ENCODE data around the gene GMPPA. TPM values are rescaled to one million over a fixed set of nuclear protein-coding genes. Genes with fewer than 3 reads are reported as not detected.

The GMPPA gene
- polyA plus RNA-seq (2011; rRNA removed) (46.2 and 55.3 TPM in 2 replicates), polyA plus RNA-seq (2017; fragmentation: RNase III; extraction: RNeasy Plus Mini Kit Qiagen cat#74134 plus additional on column Dnase treatment) (31.3 to 38.4 TPM (median 36.2 TPM) in 3 replicates), polyA minus RNA-seq (2011; rRNA and poly(A)+ RNA removed) (63.6 and 92.8 TPM in 2 replicates)
- polyA plus RNA-seq (2012; cell fraction: cytosol; rRNA removed) = 55.6 and 70.3 TPM in 2 replicates
- 113 and 115 TPM in 2 replicates for polyA plus RNA-seq (2012; cell fraction: nucleus; rRNA removed)

GRCh38 chr2:219498280-219499057 lies at the start of gene GMPPA:
GMPPA (plus strand) TSS chr2:219498891; CDS start chr2:219499976, 1,085 bp downstream.
- Histone ChIP-seq H3K27ac (peak within 1 kb of the TSS; percentile 84 to 91), H3K4me1 (peaks cover 22% of the 10 kb centered on the region; the same call in 2 of the 3 replicates), H3K4me3 (peak within 1 kb of the TSS; percentile 75), H3K9me3 (no peaks in the 10 kb centered on the region), H3K4me2 (peak within 1 kb of the TSS; percentile 83)
- CTCF ChIA-PET = interaction anchor here (3.2 to 89.4 kb wide), 3 partner anchors 8 to 96 kb away, joined by 8 to 3291 read pairs (median 3291); partner anchors contain the start of genes ASIC4, CHPF, GMPPA and SPEG
- FAIRE-seq (no peak), ATAC-seq (peak; percentile 81 to 90), DNase-seq (ENCODE audit: low read depth in 1 of 2, low spot score in 1 of 2) (peak; percentile 98 to 99)
- POLR2A ChIA-PET = interaction anchor here (0.6 to 2.0 kb wide), 14 partner anchors 9 to 111 kb away, joined by 3 to 24 read pairs (median 6); partner anchors contain the start of genes DNPEP, OBSL1 and STK11IP
- peak; percentile 61; the same call in 1 of the 2 replicates for TF ChIP-seq MAX (IDR thresholded peaks at IDR 0.05)
- peak; percentile 48 to 62; a peak in 3 of 5 replicates for TF ChIP-seq JUN (IDR thresholded peaks at IDR 0.05)
- peak; percentile 97 for TF ChIP-seq CHD2 (IDR thresholded peaks at IDR 0.05; ENCODE audit: low read length, partially characterized antibody)
- peak; percentile 61; the same call in 1 of the 3 replicates for TF ChIP-seq BCL3 (IDR thresholded peaks at IDR 0.05)
- no peak for TF ChIP-seq ELK1 (IDR thresholded peaks at IDR 0.05; ENCODE audit: low read depth, low read length)
- no peak for TF ChIP-seq HOXB5 (CRISPR knock-in tag; IDR thresholded peaks at IDR 0.05)
- TF ChIP-seq MAZ (IDR thresholded peaks at IDR 0.05; ENCODE audit: borderline replicate concordance, low read depth, low read length) = 0 out of 2 replicates have a peak, but pooled peaks have one; percentile 34
- TF ChIP-seq SMC3 (IDR thresholded peaks at IDR 0.05) = no peak
- TF ChIP-seq USF2 (IDR thresholded peaks at IDR 0.05) = peak; percentile 78
- TF ChIP-seq PHF8 (IDR thresholded peaks at IDR 0.05; ENCODE audit: borderline replicate concordance, low read depth) = peak; percentile 79; the same call in 1 of the 2 replicates
- peak; percentile 96 for TF ChIP-seq REST (IDR thresholded peaks at IDR 0.05)
- no peak for TF ChIP-seq RCOR1 (IDR thresholded peaks at IDR 0.05; ENCODE audit: low read depth, low read length)
- TF ChIP-seq GATA3 (IDR thresholded peaks at IDR 0.05; ENCODE audit: borderline replicate concordance) = peak; percentile 11; the same call in 1 of the 2 replicates
- TF ChIP-seq E2F6 (IDR thresholded peaks at IDR 0.05; ENCODE audit: borderline replicate concordance, low read depth) = peak; percentile 52
- TF ChIP-seq POLR2A (IDR thresholded peaks at IDR 0.05; ENCODE audit: low read length) = peak; percentile 89
- WGBS (ENCODE audit: missing lambda C conversion rate) = 2% methylated on average over 42 of the region's 49 CpGs

Measured in A549 (cell line).